Superior temporal gyrus (tissue), 1 donor: Measurements from ENCODE around the gene TMCO6.
"Not testable (repeated sequence)": the region's sequence is repeated elsewhere in the genome, so short reads cannot be mapped to it uniquely, and the experiment has no call there.

Source experiments
- DNase-seq: peaks from one replicate; pipeline ENCODE4 v3.0.0-alpha.2; 2016; ENCODE audit errors: extremely low spot score

Gene TMCO6

GRCh38 chr5:140639148-140639981 lies at the start of gene TMCO6:
Gene TMCO6, plus strand, starts transcription at chr5:140639451. Its CDS starts 77 bp downstream, at chr5:140639528.
- DNase-seq = peak; percentile 95

- DNase-seq = no peak
Observed at GRCh38 chr5:140590861-140591260, 48.4 kb upstream of the TMCO6 start.

GRCh38 chr5:140591747-140592372 lies 47.4 kb upstream of the TMCO6 start:
- DNase-seq = no peak

- not testable (repeated sequence) for DNase-seq
Observed at GRCh38 chr5:140593070-140593469, 46.2 kb upstream of the TMCO6 start.

- DNase-seq = no peak
Observed at GRCh38 chr5:140594169-140594568, 45.1 kb upstream of the TMCO6 start.

- DNase-seq = peak; percentile 71
Observed at GRCh38 chr5:140595538-140596300, 43.5 kb upstream of the TMCO6 start.

GRCh38 chr5:140596321-140596741 lies 42.9 kb upstream of the TMCO6 start:
- DNase-seq = no peak

- DNase-seq = no peak
Observed at GRCh38 chr5:140598836-140599235, 40.4 kb upstream of the TMCO6 start.

GRCh38 chr5:140600096-140600495 lies 39.2 kb upstream of the TMCO6 start:
- no peak for DNase-seq

- no peak for DNase-seq
Observed at GRCh38 chr5:140602147-140602546, 37.1 kb upstream of the TMCO6 start.

- DNase-seq = not testable (repeated sequence)
Observed at GRCh38 chr5:140603446-140603698, 35.9 kb upstream of the TMCO6 start.

- no peak for DNase-seq
Observed at GRCh38 chr5:140603734-140604133, 35.5 kb upstream of the TMCO6 start.

GRCh38 chr5:140605879-140606278 lies 33.4 kb upstream of the TMCO6 start:
- no peak for DNase-seq

- no peak for DNase-seq
Observed at GRCh38 chr5:140607031-140607430, 32.2 kb upstream of the TMCO6 start.

- no peak for DNase-seq
Observed at GRCh38 chr5:140608722-140609121, 30.5 kb upstream of the TMCO6 start.

- no peak for DNase-seq
Observed at GRCh38 chr5:140609126-140609525, 30.1 kb upstream of the TMCO6 start.

- DNase-seq = no peak
Observed at GRCh38 chr5:140611020-140611521, 28.2 kb upstream of the TMCO6 start.

GRCh38 chr5:140622301-140622700 lies 16.9 kb upstream of the TMCO6 start:
- no peak for DNase-seq

- DNase-seq = not testable (repeated sequence)
Observed at GRCh38 chr5:140623061-140623460, 16.2 kb upstream of the TMCO6 start.

- DNase-seq = not testable (repeated sequence)
Observed at GRCh38 chr5:140624886-140625285, 14.4 kb upstream of the TMCO6 start.

GRCh38 chr5:140627972-140628371 lies 11.3 kb upstream of the TMCO6 start:
- DNase-seq = no peak

GRCh38 chr5:140628711-140629110 lies 10.5 kb upstream of the TMCO6 start:
- DNase-seq = no peak
